Measurements from ENCODE around the gene CFAP68.

GRCh38 chr11:111855506-111855905 is 23.8 kb upstream of the CFAP68 start:
- TF ChIP-seq CTCF (IDR thresholded peaks at IDR 0.05), result no peak
- TF ChIP-seq POLR2A (IDR thresholded peaks at IDR 0.05), result no peak
